G401 (cell line): ENCODE data around the gene MGAT2. TPM values are rescaled to one million over a fixed set of nuclear protein-coding genes. Genes with fewer than 3 reads are reported as not detected.
"Not testable (repeated sequence)": the region's sequence is repeated elsewhere in the genome, so short reads cannot be mapped to it uniquely, and the experiment has no call there.

ENCODE experiments used
- DNase-seq: peaks from one replicate; pipeline ENCODE4 v3.0.0-alpha.2; 2015; ENCODE audit warnings: low spot score
- in situ Hi-C: cut with HindIII; loops from 2 replicates; pipeline ENCODE4 v1.10.0; 2016; ENCODE audit warnings: low sequenced_read_pairs, mixed read lengths
- total RNA-seq: library from RNA; depleted of rRNA; stranded (reverse); fragments of >200 nt; shearing (Covaris generic); gene quantifications from 2 replicates; pipeline ENCODE4 v1.2.3, GENCODE V29; 2014

MGAT2 gene
- total RNA-seq, 1 experiment from 2014 or later = 58.3 TPM

DNA sequence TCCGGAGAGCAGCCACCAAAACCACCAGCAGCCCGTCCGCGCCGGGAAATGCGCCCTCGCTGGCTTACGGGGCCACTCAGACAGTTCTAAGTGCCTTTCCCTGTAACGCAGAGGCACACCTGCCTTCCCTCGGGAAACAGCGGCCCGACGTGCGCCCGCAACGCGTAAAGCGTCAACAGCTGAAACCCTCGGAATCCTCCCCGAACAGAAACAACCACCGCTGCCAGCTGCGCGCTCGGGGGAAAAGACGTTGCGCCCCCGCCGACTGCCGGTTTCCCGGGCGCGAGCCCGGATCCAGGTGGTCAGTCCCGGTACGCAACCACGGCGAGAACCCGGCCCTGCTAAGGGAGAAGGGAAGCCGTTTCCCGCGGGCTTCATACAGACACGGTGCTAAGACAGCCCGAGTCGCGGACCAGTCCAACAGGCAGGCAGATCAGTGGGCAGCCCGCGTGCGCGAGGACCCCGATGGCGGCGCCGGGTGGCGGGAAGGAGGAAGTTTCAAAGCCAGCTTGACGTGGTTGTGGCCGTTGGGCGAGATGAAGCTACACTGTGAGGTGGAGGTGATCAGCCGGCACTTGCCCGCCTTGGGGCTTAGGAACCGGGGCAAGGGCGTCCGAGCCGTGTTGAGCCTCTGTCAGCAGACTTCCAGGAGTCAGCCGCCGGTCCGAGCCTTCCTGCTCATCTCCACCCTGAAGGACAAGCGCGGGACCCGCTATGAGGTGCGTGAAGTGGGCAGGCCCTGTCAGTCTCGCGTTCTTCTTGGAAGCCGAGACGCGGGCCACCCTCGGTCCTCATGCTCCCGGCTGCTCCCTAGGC lies 21.9 kb upstream of the MGAT2 start, which contains the start of gene LRR1:
LRR1 (plus strand) TSS at position 456 of the 816 bp plus-strand sequence; CDS start at position 537, 81 bp downstream.
- in situ Hi-C loops = no loop called here
- DNase-seq = peak; percentile 81

DNA sequence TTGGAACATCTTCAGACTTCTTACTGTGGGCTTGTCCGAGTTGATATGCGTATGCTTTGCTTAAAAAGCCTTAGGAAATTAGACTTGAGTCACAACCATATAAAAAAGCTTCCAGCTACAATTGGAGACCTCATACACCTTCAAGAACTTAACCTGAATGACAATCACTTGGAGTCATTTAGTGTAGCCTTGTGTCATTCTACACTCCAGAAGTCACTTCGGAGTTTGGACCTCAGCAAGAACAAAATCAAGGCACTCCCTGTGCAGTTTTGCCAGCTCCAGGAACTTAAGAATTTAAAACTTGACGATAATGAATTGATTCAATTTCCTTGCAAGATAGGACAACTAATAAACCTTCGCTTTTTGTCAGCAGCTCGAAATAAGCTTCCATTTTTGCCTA lies 13.0 kb upstream of the MGAT2 start:
- in situ Hi-C loops = no loop called here
- DNase-seq = no peak

DNA sequence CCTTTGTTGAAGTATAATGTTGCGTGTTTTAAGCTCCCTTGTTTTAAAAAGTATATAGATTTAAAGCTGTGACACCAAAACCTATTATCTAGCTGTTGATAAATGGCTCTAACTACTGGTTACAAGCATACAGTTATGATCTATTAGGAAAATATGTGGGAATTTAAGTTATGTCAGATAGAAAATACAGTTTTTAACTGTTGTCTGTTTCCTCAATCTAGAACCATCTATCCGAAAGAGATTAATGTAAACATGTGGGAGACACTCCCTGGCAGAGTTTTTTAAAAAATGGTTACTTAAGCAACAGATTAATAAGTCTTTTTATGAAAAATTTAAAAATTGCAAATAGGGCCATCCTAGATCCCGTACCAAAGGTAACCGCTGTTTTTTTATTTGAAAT lies 8.3 kb upstream of the MGAT2 start:
- in situ Hi-C loops = no loop called here

DNA sequence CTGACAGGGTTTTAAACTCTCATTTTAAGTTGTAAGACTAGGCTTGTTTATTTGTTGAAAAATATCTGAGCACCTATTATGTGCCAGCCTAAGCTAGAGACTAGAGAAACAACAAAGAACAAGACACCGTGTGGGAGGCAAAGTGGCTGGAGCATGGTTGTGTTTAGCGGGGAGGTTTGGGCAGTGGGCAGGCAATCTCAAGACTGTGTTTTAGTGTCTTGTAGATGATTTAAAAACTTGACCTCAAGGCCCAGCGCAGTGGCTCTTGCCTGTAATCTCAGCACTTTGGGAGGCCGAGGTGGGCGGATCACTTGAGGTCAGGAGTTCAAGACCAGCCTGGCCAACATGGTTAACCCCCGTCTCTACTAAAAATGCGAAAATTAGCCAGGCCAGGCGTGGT lies 7.9 kb upstream of the MGAT2 start:
- in situ Hi-C loops = no loop called here
- no peak for DNase-seq

More for the DNA sequence above, 8.3 kb upstream of the MGAT2 start:
- DNase-seq = no peak

GRCh38 chr14:49614196-49614595 lies 6.4 kb upstream of the MGAT2 start:
- DNase-seq = no peak
- in situ Hi-C loops = no loop called here

DNA sequence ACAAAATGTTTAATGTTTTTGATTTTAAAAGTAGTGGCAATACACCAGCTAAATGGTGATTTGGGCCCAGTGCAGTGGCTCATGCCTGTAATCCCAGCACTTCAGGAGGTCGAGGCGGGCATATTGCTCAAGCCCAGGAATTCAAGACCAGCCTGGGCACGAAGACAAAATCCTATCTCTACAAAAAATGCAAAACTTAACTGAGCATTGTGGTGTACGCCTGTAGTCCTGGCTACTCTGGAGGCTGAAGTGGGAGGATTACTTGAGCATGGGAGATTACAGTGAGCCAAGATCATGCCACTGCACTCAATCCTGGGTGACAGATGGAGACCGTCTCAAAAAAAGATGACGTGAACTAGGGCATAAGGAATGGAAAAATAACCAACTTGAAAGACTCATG lies 4.8 kb upstream of the MGAT2 start:
- no peak for DNase-seq
- in situ Hi-C loops = no loop called here

DNA sequence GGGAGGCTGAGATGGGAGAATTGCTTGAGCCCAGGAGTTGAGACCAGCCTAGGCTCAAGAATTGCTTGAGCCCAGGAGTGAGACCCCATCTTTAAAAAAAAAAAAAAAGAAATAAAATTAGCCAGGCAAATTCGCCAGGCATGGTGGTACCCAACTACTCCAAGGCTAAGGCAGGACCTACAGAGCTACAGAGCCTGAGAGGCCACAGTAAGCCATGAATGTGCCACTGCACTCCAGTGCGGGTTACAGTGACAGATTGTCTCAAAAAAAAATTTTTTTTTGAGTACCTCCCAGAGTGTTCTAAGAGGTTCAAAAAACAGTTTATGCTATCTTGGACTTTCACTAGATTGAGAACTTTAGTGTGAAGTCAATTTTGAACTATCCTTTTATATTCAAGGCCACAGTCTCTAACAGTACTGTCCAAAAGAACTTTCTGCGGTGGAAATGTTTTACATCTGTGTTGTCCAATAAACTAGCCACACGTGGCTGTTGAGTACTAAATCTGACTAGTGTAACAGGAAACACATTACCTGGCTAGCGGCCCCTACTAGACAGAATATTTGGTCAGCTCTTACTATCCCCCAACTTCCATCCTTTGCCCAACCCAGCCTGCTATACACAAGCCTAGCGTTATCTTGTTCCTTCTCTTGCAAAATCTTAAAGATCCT lies 2.6 kb upstream of the MGAT2 start:
- no peak for DNase-seq
- in situ Hi-C loops = no loop called here

DNA sequence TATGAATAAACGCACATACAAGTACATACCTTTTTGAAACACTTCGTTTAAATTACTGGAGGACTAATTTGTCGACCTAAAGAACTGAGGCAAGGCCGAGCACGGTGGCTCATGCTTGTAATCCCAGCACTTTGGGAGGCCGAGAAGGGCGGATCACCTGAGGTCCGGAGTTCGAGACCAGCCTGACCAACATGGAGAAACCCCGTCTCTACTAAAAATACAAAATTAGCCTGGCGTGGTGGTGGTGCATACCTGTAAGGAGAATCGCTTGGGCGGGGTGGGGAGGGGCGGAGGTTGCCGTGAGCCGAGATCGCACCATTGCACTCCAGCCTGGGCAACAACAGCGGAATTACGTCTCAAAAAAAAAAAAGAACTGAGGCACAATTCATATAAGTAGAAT lies 1.3 kb upstream of the MGAT2 start:
- DNase-seq, in situ Hi-C loops: not testable (repeated sequence)

GRCh38 chr14:49619730-49620129 lies 869 bp upstream of the MGAT2 start:
- no peak for DNase-seq
- in situ Hi-C loops = no loop called here

DNA sequence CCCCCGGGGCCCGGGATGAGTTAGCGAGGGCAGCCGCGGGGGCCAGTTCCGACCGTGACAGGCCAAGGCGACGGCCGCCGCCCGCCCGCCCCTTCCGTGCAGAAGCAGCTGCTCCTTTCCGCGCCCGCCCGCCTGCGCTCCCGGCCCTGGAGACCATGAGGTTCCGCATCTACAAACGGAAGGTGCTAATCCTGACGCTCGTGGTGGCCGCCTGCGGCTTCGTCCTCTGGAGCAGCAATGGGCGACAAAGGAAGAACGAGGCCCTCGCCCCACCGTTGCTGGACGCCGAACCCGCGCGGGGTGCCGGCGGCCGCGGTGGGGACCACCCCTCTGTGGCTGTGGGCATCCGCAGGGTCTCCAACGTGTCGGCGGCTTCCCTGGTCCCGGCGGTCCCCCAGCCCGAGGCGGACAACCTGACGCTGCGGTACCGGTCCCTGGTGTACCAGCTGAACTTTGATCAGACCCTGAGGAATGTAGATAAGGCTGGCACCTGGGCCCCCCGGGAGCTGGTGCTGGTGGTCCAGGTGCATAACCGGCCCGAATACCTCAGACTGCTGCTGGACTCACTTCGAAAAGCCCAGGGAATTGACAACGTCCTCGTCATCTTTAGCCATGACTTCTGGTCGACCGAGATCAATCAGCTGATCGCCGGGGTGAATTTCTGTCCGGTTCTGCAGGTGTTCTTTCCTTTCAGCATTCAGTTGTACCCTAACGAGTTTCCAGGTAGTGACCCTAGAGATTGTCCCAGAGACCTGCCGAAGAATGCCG lies 699 bp downstream of the MGAT2 start:
- DNase-seq = peak; percentile 63

GRCh38 chr14:49622022-49622607 lies 1.5 kb downstream of the MGAT2 start:
- in situ Hi-C loops = no loop called here
- no peak for DNase-seq

More for the DNA sequence above, 699 bp downstream of the MGAT2 start:
- in situ Hi-C loops = no loop called here

- in situ Hi-C loops = no loop called here
- DNase-seq = no peak
Measured at GRCh38 chr14:49623387-49623786, 2.8 kb downstream of the MGAT2 start.

DNA sequence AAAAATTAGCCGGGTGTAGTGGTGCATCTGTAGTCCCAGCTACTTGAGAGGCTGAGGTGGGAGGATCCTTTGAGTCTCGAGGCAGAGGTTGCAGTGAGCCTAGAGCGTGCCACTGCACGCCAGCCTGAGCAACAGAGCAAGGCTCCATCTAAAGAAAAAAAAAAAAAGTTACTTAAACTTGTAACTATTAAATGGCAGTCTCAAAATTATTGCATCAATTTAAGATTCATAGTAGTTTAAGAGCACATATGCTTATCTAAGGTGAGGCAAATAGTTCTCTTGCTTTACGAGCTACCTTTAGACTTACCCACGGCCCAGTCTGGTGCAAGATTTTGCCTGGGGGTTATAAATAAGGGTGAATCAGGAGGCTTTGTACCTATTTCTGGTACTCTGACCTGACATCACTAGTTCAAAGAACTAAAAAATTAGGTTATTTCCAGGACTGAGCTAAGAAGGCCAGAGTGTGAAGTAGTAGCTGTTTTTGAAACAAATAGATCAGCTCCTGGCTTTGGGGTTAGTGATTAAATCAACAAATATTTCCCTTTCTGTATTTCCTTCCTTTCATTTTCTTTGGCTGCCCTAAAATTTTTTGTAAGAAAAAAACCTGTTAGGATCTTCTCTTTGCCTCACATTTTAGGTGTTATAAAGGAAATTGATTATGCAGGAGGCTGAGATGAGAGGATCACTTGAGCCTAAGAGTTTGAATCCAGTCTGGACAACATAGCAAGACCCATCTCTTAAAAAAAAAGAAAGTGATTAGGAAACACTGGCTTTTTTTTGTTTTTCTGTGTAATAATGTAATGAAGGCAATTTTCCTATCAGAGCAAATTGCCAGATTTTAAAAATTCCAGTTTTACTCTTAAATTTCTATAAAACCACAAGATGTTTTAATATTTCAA lies 3.6 kb downstream of the MGAT2 start:
- DNase-seq = no peak
- in situ Hi-C loops = no loop called here

- in situ Hi-C loops = no loop called here
- DNase-seq = peak; percentile 92
Measured at GRCh38 chr14:49633640-49634546, 13.3 kb downstream of the MGAT2 start.

DNA sequence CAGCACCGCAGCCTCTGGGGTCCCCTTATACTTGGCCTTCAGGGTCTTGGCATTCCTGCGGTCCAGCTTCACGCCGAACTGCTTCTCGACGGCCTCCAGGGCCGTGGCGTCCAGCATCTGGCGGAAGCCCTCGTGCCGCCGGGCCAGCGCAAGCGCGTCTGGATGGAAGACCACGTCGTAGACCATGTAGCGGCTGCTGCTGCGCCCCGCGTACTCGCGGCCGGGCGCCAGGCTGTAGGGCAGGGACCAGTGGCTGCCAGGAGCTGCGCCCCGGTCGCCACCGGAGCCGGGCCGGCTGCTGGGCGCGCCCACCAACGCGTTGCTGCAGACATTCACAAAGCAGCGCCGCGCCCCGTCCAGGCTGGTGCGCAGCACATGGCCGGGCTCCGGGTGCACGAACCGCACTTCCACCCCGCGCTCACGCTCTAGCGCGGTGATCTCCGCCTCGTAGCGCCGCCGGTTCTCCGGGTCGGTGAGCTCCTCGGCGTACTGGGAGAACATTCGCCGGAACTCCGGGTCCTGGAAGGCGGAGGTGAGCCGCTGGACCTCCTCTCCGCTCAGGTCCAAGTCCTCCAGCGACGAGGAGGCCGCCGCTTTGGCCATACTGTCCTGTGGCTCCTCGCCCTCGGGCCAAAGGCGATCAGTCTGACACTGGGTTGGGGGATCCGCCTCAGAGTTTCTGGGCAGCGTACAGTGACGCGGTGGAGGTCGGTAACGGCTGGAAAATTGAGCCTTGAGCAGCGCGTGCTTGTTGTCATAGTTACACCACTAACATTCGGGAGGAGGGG lies 14.1 kb downstream of the MGAT2 start, which contains the start of gene DNAAF2:
DNAAF2 (minus strand) TSS at position 698 of the 788 bp plus-strand sequence; CDS start at position 603, 95 bp downstream.
- in situ Hi-C loops = no loop called here
- peak; percentile 54 for DNase-seq

- DNase-seq = no peak
- in situ Hi-C loops = no loop called here
Measured at GRCh38 chr14:49636866-49637265, 16.3 kb downstream of the MGAT2 start.
